CD4-positive, alpha-beta T cell treated with Interleukin-17A for 1 hour (primary cell): ENCODE results near the gene BAZ2B.

Source experiments
- DNase-seq: peaks from one replicate; pipeline ENCODE4 v3.0.0-alpha.2; 2020

Gene BAZ2B

GRCh38 chr2:159615367-159616285 lies 722 bp downstream of the BAZ2B start:
- peak; percentile 35 for DNase-seq

GRCh38 chr2:159614534-159615366 lies 1.6 kb downstream of the BAZ2B start:
- peak; percentile 4 for DNase-seq

- DNase-seq, result no peak
Observed at GRCh38 chr2:159613651-159614285, 2.6 kb downstream of the BAZ2B start.

GRCh38 chr2:159613091-159613490 lies 3.3 kb downstream of the BAZ2B start:
- DNase-seq, result no peak

- DNase-seq, result no peak
Observed at GRCh38 chr2:159612255-159612901, 4.0 kb downstream of the BAZ2B start.

GRCh38 chr2:159609811-159610549 lies 6.4 kb downstream of the BAZ2B start:
- no peak for DNase-seq

GRCh38 chr2:159608723-159609308 lies 7.5 kb downstream of the BAZ2B start:
- no peak for DNase-seq

GRCh38 chr2:159608108-159608507 lies 8.2 kb downstream of the BAZ2B start:
- DNase-seq, result no peak

GRCh38 chr2:159606287-159606686 lies 10.1 kb downstream of the BAZ2B start:
- no peak for DNase-seq

GRCh38 chr2:159605441-159606178 lies 10.7 kb downstream of the BAZ2B start:
- DNase-seq, result no peak

- no peak for DNase-seq
Observed at GRCh38 chr2:159604159-159604558, 12.2 kb downstream of the BAZ2B start.

- no peak for DNase-seq
Observed at GRCh38 chr2:159600752-159601151, 15.6 kb downstream of the BAZ2B start.

GRCh38 chr2:159595410-159596046 lies 20.8 kb downstream of the BAZ2B start:
- no peak for DNase-seq

GRCh38 chr2:159592441-159592840 lies 23.9 kb downstream of the BAZ2B start:
- no peak for DNase-seq

GRCh38 chr2:159591221-159591620 lies 25.1 kb downstream of the BAZ2B start:
- DNase-seq, result no peak

- DNase-seq, result no peak
Observed at GRCh38 chr2:159589286-159589685, 27.1 kb downstream of the BAZ2B start.

GRCh38 chr2:159586034-159586433 lies 30.3 kb downstream of the BAZ2B start:
- DNase-seq, result no peak

GRCh38 chr2:159585622-159586021 lies 30.7 kb downstream of the BAZ2B start:
- no peak for DNase-seq

- DNase-seq, result no peak
Observed at GRCh38 chr2:159584796-159585195, 31.6 kb downstream of the BAZ2B start.

- DNase-seq, result no peak
Observed at GRCh38 chr2:159573846-159574606, 42.3 kb downstream of the BAZ2B start.
